ENCODE results near the gene RFPL2. TPM values are rescaled to one million over a fixed set of nuclear protein-coding genes. Genes with fewer than 3 reads are reported as not detected.
"Not testable (repeated sequence)": the region's sequence is repeated elsewhere in the genome, so short reads cannot be mapped to it uniquely, and the experiment has no call there.

RFPL2 gene
- total and polyA plus RNA-seq, 7 donors, result not detected

DNA sequence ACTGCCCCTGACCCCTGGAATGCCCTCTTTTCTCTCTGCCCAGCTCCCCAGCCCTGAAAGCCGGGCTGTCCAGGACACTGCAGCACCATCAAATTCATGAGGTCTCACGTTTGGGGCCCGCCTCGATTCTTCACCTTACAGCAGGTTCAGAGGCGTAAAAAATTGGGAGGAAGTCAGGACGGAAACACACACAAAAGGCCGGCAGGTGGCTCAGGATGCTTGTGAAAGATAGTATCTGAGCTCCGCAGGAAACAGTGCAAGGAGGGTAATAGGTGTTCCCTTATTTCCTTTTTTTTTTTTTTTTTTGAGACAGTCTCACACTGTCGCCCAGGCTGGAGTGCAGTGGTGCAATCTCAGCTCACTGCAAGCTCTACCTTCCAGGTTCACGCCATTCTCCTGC lies 4.1 kb downstream of the RFPL2 start:
- DNase-seq, result no peak
- Histone ChIP-seq H3K4me1 (peaks cover 0 to 16% (median 7%) of the 10 kb centered on the region in 4 donors), H3K27ac (no peak overlapping the region), H3K4me3 (no peak overlapping the region), H3K36me3 (no peaks in the 10 kb centered on the region), H3K9me3 (no peaks in the 10 kb centered on the region), H3K27me3 (peaks cover 12 to 48% (median 22%) of the 10 kb centered on the region in 3 donors)
- WGBS, 2 donors, result 51 to 81% methylated on average over 10 of the region's 10 CpGs
- intact Hi-C loops (cut with DNase I), result no loop called here
- TF ChIP-seq EP300 (IDR thresholded peaks at IDR 0.05) (no peak), POLR2AphosphoS5 (IDR thresholded peaks at IDR 0.05) (no peak), POLR2A (IDR thresholded peaks at IDR 0.05) (no peak)
- TF ChIP-seq, protein P1, sequence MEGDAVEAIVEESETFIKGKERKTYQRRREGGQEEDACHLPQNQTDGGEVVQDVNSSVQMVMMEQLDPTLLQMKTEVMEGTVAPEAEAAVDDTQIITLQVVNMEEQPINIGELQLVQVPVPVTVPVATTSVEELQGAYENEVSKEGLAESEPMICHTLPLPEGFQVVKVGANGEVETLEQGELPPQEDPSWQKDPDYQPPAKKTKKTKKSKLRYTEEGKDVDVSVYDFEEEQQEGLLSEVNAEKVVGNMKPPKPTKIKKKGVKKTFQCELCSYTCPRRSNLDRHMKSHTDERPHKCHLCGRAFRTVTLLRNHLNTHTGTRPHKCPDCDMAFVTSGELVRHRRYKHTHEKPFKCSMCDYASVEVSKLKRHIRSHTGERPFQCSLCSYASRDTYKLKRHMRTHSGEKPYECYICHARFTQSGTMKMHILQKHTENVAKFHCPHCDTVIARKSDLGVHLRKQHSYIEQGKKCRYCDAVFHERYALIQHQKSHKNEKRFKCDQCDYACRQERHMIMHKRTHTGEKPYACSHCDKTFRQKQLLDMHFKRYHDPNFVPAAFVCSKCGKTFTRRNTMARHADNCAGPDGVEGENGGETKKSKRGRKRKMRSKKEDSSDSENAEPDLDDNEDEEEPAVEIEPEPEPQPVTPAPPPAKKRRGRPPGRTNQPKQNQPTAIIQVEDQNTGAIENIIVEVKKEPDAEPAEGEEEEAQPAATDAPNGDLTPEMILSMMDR (IDR thresholded peaks at IDR 0.05), result no peak

DNA sequence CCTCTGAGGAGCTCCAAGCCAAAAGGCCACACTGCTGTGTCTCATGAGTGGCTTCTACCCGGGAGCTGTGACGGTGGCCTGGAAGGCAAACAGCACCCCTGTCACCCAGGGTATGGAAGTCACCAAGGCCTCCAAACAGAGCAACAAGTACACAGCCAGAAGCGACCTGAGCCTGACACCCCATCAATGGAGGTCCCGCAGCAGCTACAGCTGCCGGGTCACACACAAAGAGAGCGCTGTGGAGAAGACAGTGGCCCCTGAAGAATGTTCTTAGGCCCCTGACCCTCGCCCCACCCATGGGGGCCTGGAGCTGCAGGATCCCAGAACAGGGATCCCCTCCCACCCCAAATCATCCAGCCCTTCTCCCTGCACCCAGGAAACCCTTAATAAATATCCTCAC lies 4.9 kb downstream of the RFPL2 start:
- Histone ChIP-seq H3K27ac (no peak overlapping the region), H3K4me3 (no peak overlapping the region), H3K36me3 (no peaks in the 10 kb centered on the region), H3K4me1 (peaks cover 0 to 16% (median 7%) of the 10 kb centered on the region in 4 donors), H3K9me3 (no peaks in the 10 kb centered on the region), H3K27me3 (peaks cover 12 to 41% (median 22%) of the 10 kb centered on the region in 3 donors)
- DNase-seq, result no peak
- 87 to 89% methylated on average over 7 of the region's 7 CpGs for WGBS, 2 donors
- TF ChIP-seq POLR2A (IDR thresholded peaks at IDR 0.05) (no peak), POLR2AphosphoS5 (IDR thresholded peaks at IDR 0.05) (no peak), EP300 (IDR thresholded peaks at IDR 0.05) (no peak)
- TF ChIP-seq, protein P1 (IDR thresholded peaks at IDR 0.05), result no peak
- intact Hi-C loops (cut with DNase I), result no loop called here

DNA sequence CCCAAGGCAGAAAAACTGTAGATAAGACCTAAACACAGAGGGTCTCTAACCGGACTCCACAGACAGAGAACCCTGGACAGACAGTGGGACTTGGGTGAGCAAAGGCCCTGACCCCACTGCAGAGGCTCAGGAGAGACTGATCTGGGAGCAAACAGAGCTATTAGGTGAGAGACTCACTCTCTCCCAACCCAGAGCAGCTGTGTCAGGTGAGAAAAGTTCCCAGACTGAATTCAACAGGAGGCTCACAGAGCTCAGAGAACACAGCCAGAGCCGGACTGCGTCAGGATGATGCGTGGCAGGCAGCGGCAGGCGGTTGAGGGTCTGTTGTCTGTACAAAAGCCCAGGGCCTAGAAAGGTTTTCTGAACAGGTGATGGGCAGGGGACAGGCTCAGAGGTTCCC lies 5.5 kb downstream of the RFPL2 start:
- TF ChIP-seq POLR2AphosphoS5 (IDR thresholded peaks at IDR 0.05) (no peak), EP300 (IDR thresholded peaks at IDR 0.05) (no peak), POLR2A (IDR thresholded peaks at IDR 0.05) (no peak)
- TF ChIP-seq, protein P1 (IDR thresholded peaks at IDR 0.05), result no peak
- no peak for DNase-seq
- Histone ChIP-seq H3K27me3 (peaks cover 12 to 35% (median 22%) of the 10 kb centered on the region in 3 donors), H3K4me3 (no peak overlapping the region), H3K27ac (no peak overlapping the region), H3K4me1 (peaks cover 0 to 16% (median 7%) of the 10 kb centered on the region in 4 donors), H3K9me3 (no peaks in the 10 kb centered on the region), H3K36me3 (no peaks in the 10 kb centered on the region)
- intact Hi-C loops (cut with DNase I), result no loop called here
- 95% methylated on average over 6 of the region's 6 CpGs for WGBS, 2 donors

DNA sequence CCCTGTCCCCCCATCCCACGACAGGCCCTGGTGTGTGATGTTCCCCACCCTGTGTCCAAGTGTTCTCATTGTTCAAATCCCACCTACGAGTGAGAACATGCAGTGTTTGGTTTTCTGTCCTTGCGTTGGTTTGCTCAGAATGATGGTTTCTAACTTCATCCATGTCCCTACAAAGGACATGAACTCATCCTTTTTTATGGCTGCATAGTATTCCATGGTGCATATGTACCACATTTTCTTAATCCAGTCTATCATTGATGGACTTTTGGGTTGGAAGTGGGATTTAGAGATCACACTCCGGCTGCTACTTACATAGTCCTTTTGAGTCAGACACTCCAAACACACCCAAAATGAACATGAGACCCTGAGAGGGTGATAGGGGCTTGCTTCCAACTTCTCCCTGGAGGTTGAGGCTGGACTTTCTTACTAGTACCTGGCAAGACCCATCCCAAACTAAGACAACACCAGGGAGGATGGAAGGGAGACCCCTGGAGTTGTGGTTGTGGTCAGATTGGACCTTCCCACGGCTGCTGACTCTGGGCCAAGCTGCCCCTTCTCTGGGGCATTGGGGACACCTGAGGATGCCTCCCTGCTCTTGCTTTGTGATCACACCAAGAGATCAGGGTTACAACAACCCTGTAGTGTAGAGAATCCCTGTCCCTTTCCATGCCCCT lies 7.2 kb downstream of the RFPL2 start:
- H3K27me3 ChIP-seq, result peaks cover 0 to 18% (median 9%) of the 10 kb centered on the region in 3 donors
- WGBS, 2 donors, result 80 to 87% methylated on average over 5 of the region's 5 CpGs
- intact Hi-C loops (cut with DNase I); H3K4me3 ChIP-seq; H3K4me1 ChIP-seq; DNase-seq; H3K9me3 ChIP-seq; H3K27ac ChIP-seq; H3K36me3 ChIP-seq: not testable (repeated sequence)

DNA sequence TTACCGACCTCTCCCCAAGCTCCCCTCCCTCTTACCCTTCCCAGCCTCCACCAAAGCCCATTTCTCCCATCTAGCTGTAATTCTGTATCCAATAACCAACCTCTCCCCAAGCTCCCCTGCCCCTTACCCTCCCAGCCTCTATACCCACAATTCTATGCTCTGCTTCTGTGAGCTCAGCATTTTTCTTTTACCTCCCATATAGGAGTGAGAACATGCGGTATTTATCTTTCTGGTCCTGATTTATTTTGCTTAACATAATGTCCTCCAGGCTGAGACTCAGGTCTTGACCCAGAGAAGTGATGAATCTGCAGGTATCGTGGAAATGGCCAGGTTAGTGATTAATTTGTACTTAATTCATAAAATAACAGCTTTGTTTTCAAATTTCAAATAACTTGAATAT lies 9.0 kb downstream of the RFPL2 start:
- H3K4me1 ChIP-seq; H3K9me3 ChIP-seq; H3K36me3 ChIP-seq; DNase-seq; H3K27me3 ChIP-seq; H3K4me3 ChIP-seq; H3K27ac ChIP-seq; intact Hi-C loops (cut with DNase I): not testable (repeated sequence)
- 70 to 82% methylated on average over 3 of the region's 3 CpGs for WGBS, 2 donors

DNA sequence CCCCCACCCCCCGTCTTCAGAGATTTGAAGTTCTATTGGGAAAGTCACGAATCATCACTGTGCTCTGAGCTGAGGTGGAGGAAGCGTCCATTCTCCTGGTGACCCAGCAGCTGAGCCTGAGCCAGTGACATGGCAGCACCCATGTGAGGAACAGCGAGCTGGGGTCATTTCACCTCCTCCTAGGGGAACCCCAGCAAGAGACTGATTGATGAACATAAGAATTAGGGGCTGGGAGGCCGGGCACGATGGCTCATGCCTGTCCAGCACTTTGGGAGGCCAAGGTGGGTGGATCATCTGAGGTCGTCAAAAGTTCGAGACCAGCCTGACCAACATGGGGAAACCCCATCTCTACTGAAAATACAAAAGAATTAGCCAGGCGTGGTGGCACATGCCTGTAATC lies 11.5 kb downstream of the RFPL2 start:
- H3K4me1 ChIP-seq; H3K4me3 ChIP-seq; H3K27me3 ChIP-seq; H3K27ac ChIP-seq; intact Hi-C loops (cut with DNase I); H3K36me3 ChIP-seq; H3K9me3 ChIP-seq; DNase-seq: not testable (repeated sequence)
- 86 to 91% methylated on average over 9 of the region's 9 CpGs for WGBS, 2 donors

DNA sequence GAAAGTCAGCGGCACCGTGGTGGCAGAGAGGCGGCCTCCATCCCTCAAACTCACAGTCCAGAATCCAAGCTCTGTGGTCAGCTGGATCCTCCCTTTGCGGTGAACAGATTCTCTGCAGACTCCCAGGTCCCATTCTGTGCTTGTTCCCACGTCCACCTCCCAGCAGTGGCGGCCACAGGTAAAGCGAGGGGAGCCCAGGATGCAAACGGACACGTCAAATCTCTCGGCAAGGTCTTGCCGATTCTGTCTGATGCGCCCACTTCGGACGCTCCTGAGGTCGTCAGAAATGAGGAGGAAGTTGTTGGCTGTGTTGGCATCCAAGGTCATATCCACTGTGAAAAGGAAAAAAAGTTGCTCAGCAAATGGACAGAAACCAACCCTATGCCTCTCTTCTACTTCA lies 13.9 kb downstream of the RFPL2 start:
- WGBS, 2 donors, result 82 to 89% methylated on average over 15 of the region's 15 CpGs
- H3K4me1 ChIP-seq; intact Hi-C loops (cut with DNase I); H3K27me3 ChIP-seq; H3K27ac ChIP-seq; H3K36me3 ChIP-seq; H3K4me3 ChIP-seq; DNase-seq; H3K9me3 ChIP-seq: not testable (repeated sequence)

Measured in sigmoid colon (tissue), 7 donors.